Activated effector memory CD4-positive, alpha-beta T cell treated with Interleukin-2 at 50 U/mL for 16 hours (primary cell): ENCODE measurements around the gene DHRS7.
A peak's percentile ranks its signal among the peaks of the same experiment; 100 is the strongest.

Experiments
- DNase-seq: peaks from one replicate; pipeline ENCODE4 v3.0.0-alpha.2; 2020

The DHRS7 gene

GRCh38 chr14:60164712-60165546, at the start of gene DHRS7:
TSS of gene DHRS7 (minus strand) at chr14:60165398. CDS start at chr14:60165309, 89 bp downstream.
- DNase-seq = peak; percentile 57

DNA sequence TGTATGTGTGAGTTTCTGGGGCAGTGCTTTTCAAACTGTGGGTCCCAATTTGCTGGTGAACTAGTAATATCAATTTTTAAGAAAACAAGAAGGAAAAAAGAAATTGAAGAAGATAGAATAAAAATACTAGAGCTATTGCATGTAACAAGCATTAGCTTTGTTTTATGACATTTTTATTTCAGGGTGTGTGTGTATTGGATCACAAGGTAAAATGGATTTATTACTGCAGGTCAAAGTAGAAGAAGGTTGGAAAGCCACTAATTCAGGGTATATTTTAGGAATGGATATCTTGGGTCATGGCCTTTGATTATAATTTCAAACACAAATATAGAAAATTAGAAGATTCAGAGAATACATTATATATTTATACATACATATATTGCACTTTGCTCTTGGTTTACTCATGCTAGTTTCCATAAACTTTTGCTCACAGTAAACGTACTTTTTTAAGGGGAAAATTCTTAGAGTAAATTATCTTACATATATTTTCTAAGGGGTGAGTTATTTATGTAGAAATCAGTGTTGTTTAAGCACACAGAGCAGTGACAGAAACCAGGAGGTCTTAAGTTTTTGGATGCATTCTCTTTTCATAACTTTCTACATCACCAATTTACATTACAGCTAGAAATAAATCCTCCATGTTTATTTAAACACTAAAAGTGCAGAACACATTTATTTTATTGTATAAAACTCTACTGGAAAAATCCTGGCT, 49.4 kb upstream of the DHRS7 start:
- DNase-seq = no peak

GRCh38 chr14:60214003-60214402, 48.8 kb upstream of the DHRS7 start:
- DNase-seq = no peak

DNA sequence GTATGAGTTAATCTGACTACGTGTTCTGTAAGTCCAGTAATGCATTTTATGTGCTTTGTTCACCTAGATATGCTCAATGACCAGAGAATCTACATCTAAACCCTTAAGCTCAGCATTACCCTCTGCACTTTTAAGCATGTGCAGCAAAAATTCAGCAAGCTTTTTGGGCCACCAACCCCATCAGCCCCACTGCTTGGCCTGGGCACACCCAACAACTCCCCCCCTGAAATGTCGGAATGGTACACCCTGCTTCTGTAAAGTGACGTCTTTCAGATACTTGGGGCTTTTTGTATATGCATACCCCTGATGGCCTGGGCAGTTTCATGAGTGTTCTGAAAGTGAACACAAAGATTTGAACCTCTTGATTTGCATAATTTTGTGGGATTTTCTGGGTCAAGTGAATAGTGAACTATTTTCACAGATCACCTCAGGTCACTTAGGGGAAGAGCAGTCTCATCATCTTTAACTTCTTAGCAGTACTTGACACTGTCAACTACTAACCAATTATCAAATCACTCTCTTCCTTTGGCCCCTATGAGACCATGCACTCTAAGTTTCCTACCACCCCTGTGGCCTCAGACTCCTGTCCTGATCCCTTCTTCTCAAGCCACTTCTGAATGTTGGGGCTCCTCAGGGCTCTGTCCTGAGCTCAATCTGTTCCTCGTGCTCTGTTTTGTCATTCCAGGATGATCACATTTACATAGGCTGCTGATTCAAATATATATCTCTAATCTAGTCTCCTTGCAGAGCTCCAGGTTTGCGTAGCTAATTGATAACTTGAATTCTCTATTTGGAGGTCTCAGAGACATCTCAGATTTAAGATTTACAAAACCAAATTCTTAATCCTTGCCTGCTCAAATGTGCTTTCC, 47.5 kb upstream of the DHRS7 start:
- no peak for DNase-seq

DNA sequence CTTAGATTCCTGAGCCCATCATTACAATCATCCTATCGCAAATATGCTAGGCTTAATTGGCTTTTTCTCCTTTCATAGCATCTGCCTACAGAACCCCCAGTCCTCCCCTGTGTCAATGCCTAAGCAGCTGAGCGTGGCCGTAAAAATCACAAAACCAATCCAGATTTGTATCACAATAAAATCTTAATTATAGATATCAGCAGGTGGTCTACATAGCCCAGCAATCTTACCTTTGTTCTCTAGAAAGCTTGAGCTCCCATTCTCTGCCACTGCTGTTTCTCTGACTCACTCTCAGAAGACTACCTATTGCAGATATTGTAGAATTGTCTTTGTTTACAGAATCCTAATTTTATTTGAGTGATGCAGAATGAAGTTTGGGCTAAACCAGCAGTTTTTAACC, 46.0 kb upstream of the DHRS7 start:
- DNase-seq = no peak

DNA sequence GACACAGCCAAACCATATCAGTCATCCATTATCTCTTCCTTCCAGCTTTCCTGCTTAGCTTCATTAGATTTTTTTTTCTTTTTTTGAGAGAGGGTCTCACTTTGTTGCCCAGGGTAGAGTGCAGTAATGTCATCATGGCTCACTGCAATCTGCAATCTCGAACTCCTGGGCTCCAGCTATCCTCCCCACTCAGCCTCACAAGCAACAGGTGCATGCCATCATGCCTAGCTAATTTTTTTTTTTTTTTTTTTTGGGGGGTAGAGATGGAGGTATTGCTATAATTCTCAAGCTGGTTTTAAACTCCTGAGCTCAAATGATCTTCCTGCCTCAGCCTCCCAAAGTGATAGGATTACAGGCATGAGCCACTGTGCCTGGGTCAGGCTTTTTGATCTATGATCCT, 45.5 kb upstream of the DHRS7 start:
- no peak for DNase-seq

- DNase-seq = no peak
Observed at GRCh38 chr14:60206837-60207533, 41.8 kb upstream of the DHRS7 start.

DNA sequence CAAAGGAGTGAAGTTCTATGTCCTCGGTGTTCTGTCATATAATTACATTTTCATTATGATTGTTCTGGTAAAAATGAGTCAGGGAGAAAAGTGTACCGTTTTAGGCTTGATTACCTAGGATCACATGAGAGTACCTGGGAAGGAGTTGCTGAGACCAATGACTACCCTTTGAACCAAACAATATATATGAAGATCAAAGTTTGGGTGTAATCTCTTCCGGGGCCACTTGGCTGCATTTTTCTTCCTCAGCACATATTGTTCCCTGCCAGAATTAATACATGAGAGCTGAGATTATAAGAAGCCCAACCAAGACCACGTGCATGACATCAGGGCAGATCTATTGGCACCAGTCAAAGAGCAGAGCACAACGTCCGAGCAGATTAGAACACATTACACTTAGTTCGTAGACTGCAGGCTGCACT, 41.1 kb upstream of the DHRS7 start:
- no peak for DNase-seq

GRCh38 chr14:60204843-60205774, 39.9 kb upstream of the DHRS7 start:
- DNase-seq = no peak

DNA sequence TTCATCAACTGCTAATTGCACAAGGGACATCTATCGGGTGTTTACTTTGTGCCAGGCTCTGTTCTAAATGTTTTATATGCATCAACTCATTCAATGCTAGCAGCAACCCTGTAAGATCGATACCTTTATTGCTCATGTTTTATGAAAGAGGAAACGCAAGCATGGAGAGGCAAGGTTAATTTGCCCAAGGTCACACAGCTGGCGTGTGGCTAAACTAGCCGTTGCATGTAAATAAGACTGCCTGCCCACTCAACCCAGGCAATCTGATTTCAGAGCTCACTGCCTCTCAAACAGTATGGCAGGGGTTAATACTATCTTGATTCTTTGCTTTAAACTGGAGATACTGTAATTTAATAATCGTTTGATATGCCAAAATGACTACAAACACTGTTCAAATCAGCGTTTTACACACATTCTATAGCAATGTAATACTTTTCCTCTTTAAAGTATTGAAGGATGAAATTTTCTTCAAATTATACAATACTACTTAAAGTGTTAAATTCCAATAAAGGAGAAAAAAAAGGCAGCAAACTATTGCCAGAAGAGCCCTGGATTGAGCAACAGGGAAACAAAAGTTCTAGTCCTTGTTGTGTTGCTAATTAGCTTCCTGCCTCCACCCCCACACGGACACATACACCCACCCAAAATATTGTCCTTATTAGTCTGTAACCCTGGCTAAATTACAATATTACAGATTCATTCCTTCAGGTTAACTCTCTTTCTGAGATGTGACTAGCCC, 39.1 kb upstream of the DHRS7 start:
- no peak for DNase-seq

- DNase-seq = no peak
Observed at GRCh38 chr14:60199321-60199720, 34.1 kb upstream of the DHRS7 start.

- DNase-seq = no peak
Observed at GRCh38 chr14:60197629-60198303, 32.6 kb upstream of the DHRS7 start.

- DNase-seq = no peak
Observed at GRCh38 chr14:60196291-60196690, 31.1 kb upstream of the DHRS7 start.

DNA sequence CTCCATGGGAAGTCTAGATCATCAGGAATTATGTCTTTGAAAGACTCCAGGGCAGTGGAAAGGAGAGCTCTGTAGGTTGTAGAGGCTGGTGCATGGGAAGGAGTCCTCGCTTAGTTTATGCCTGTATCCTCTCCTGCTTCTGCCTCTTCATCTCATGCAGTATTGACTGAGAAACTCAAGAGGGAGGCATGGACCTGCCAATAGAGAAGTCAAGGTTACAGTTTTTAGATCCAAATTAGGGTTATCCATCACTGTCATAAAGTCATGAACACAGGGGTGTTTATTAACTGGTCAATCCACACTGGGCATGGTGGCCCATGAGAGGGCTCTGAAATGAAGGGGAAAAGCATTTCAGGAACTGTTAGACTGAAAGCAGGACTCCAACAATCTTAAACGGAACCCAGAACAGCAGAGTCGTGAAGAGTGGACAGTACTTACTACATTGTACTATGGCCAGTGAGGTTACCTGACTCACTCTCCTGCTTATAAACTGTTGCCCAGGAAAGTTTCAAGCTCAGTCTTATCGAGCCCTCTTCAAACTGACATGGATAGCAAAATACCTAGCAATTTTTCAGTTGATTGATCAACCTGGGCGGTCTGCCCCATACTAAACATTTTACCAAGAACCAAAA, 30.1 kb upstream of the DHRS7 start:
- DNase-seq = no peak

- DNase-seq = no peak
Observed at GRCh38 chr14:60189923-60190840, 25.0 kb upstream of the DHRS7 start.

GRCh38 chr14:60188696-60189095, 23.5 kb upstream of the DHRS7 start:
- DNase-seq = no peak

DNA sequence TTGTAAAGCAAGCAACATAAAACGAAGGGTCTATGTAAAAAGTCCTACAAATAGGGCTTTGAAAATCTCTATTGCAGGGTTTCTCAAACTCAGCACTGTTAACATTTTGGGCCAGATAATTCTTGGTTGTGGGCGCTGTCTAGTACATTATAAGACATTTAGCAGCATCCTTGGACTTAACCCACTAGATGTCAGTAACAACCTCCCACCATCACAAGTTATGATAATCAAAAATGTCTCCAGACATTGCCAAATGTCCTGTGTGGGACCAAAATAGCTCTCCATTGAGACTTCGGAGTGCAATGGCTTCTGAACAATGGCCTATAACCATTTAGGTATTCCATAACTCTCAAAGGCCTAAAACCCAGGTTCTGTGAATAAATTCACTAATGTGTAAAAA, 22.9 kb upstream of the DHRS7 start:
- DNase-seq = no peak

GRCh38 chr14:60184905-60185555, 19.8 kb upstream of the DHRS7 start:
- no peak for DNase-seq
